Psoas muscle (tissue), 8 donors: ENCODE results near the gene CCT3. TPM values are rescaled to one million over a fixed set of nuclear protein-coding genes. Genes with fewer than 3 reads are reported as not detected.

Experiments used
- ATAC-seq, 4 donors: fragments of 200-7000 bp; cut with Tn5 transposase; one replicate each; pipeline ENCODE4 v1.9.1; 2020; ENCODE audit warnings: moderate library complexity in 3 of 4, mild to moderate bottlenecking in 2 of 4
- DNase-seq, 2 donors: peaks; one replicate each; pipeline ENCODE4 v3.0.0-alpha.2; 2020
- H3K27ac ChIP-seq: fragments of 200-600 bp; one replicate; pipeline ENCODE4 v1.8.0; 2022
- H3K27me3 ChIP-seq, 3 donors: fragments of 200-600 bp in 1 of 3; one replicate each; pipeline versions ENCODE4 v1.6.1 to v1.8.0; 2013 to 2022; ENCODE audit warnings: low read length in 2 of 3, mild to moderate bottlenecking in 2 of 3, moderate library complexity in 1 of 3; ENCODE audit not compliant: insufficient read depth in 3 of 3
- H3K36me3 ChIP-seq, 2 donors: fragments of 200-600 bp in 1 of 2; one replicate each; pipeline versions ENCODE4 v1.6.1 to v1.8.0; 2013 to 2022; ENCODE audit warnings: low read depth in 1 of 2, mild to moderate bottlenecking in 1 of 2, moderate library complexity in 1 of 2; ENCODE audit not compliant: insufficient read depth in 1 of 2
- H3K4me1 ChIP-seq: fragments of 200-600 bp; one replicate; pipeline ENCODE4 v1.8.0; 2022
- H3K4me3 ChIP-seq: fragments of 200-600 bp; one replicate; pipeline ENCODE4 v1.8.0; 2022; ENCODE audit warnings: mild to moderate bottlenecking
- H3K9me3 ChIP-seq: fragments of 200-600 bp; one replicate; pipeline ENCODE4 v1.8.0; 2022
- CTCF ChIP-seq: fragments of 200-600 bp; IDR thresholded peaks from one replicate; pipeline ENCODE4 v1.8.0; 2022; ENCODE audit warnings: antibody characterized with exemption
- WGBS, 3 donors: extraction: QIAGEN DNeasy Blood & Tissue Kit; methylation state at CpG; one replicate each; pipeline versions ENCODE4 v1.1.6 to v1.1.7; 2013; 5-methylcytosine and 5-hydroxymethylcytosine counted together
- intact Hi-C, 2 donors: fragments of 100-400 bp; cut with DNase I; formaldehyde crosslinking; loops; one replicate each; pipeline versions ENCODE4 v1.11.0 to v1.14.2; 2022
- polyA plus RNA-seq, 3 donors: library from polyadenylated mRNA; stranded (reverse); fragments of 200-250 nt; gene quantifications; one replicate each; pipeline ENCODE4 v1.2.3, GENCODE V29; 2013
- total RNA-seq, 4 donors: library from RNA; stranded (reverse); fragmentation: NEBNext Ultra II Directional in 2 of 4; extraction: Animal tissue kit (Norgen Biotek cat#: 25700) in 2 of 4; gene quantifications; one replicate each; pipeline versions ENCODE4 v1.2.1 to v1.2.4, GENCODE V29; 2021 to 2023
- donor health status: healthy with polysubstance abuse.
- donor health status: DM: no; HTN: no; CAD: no; lungs with moderate emphysema.
- donor health status: Bipolar disorder and iron deficiency.
- donor health status: healthy.
- donor health status: DM: yes; HTN: yes; CAD: no.
- donor health status: DM: no; HTN: no; CAD: no.
- donor health status: DM: no; HTN: no; CAD: no.
- donor health status: DM: yes; HTN: yes; CAD: no.

The CCT3 gene
- total and polyA plus RNA-seq, 7 donors = 144 to 258 (median 180) TPM

GRCh38 chr1:156316909-156317308, 21.2 kb downstream of the CCT3 start:
- no peak for TF ChIP-seq CTCF
- Histone ChIP-seq H3K9me3 (no peaks in the 10 kb centered on the region), H3K4me1 (no peaks in the 10 kb centered on the region), H3K36me3 (peaks cover 41 to 100% of the 10 kb centered on the region in 2 donors), H3K27ac (no peak overlapping the region), H3K4me3 (no peak overlapping the region), H3K27me3 (no peaks in the 10 kb centered on the region)
- intact Hi-C loops = loop anchor here in 1 of 2 donors (5.0 to 10.0 kb wide), 2 partner anchors 50 to 652 kb away; no protein-coding TSS in a partner anchor
- no peak for ATAC-seq
- WGBS, 3 donors = 93 to 95% (median 93%) methylated on average over 7 of the region's 7 CpGs
- DNase-seq = no peak

- TF ChIP-seq CTCF = no peak
- peak; percentile 81 to 95 (median 90) for ATAC-seq
- no peaks in the 10 kb centered on the region for H3K4me1 ChIP-seq
- WGBS, 3 donors = 66 to 88% (median 73%) methylated on average over 6 of the region's 6 CpGs
- no peaks in the 10 kb centered on the region for H3K9me3 ChIP-seq
- H3K4me3 ChIP-seq = no peak overlapping the region
- peak; percentile 60 to 83 for DNase-seq
- intact Hi-C loops = loop anchor here in 1 of 2 donors (10.0 kb wide), 1 partner anchor 646 kb away; no protein-coding TSS in a partner anchor
- H3K27me3 ChIP-seq = no peaks in the 10 kb centered on the region
- no peak overlapping the region for H3K27ac ChIP-seq
- peaks cover 33 to 100% of the 10 kb centered on the region in 2 donors for H3K36me3 ChIP-seq
These were observed 27.1 kb downstream of the CCT3 start for GRCh38 chr1:156310962-156311361.

GRCh38 chr1:156308078-156308477, 30.0 kb downstream of the CCT3 start:
- intact Hi-C loops = no loop called here
- DNase-seq (no peak), ATAC-seq (peak in 1 of 4 donors; percentile 37)
- no peak for TF ChIP-seq CTCF
- no peaks in the 10 kb centered on the region for H3K9me3 ChIP-seq
- no peaks in the 10 kb centered on the region for H3K27me3 ChIP-seq
- H3K4me3 ChIP-seq = no peak overlapping the region
- peaks cover 30 to 94% of the 10 kb centered on the region in 2 donors for H3K36me3 ChIP-seq
- no peak overlapping the region for H3K27ac ChIP-seq
- H3K4me1 ChIP-seq = no peaks in the 10 kb centered on the region

GRCh38 chr1:156305215-156305614, 32.9 kb downstream of the CCT3 start:
- Histone ChIP-seq H3K9me3 (no peaks in the 10 kb centered on the region), H3K27ac (no peak overlapping the region), H3K4me1 (no peaks in the 10 kb centered on the region), H3K4me3 (no peak overlapping the region), H3K27me3 (no peaks in the 10 kb centered on the region), H3K36me3 (peaks cover 14 to 70% of the 10 kb centered on the region in 2 donors)
- WGBS, 3 donors = 69 to 75% (median 71%) methylated on average over 2 of the region's 2 CpGs
- ATAC-seq (no peak), DNase-seq (no peak)
- no peak for TF ChIP-seq CTCF
- intact Hi-C loops = no loop called here

- ATAC-seq (no peak), DNase-seq (no peak)
- Histone ChIP-seq H3K4me3 (no peak overlapping the region), H3K27ac (no peak overlapping the region), H3K4me1 (no peaks in the 10 kb centered on the region), H3K9me3 (no peaks in the 10 kb centered on the region), H3K27me3 (no peaks in the 10 kb centered on the region), H3K36me3 (peaks cover 8 to 58% of the 10 kb centered on the region in 2 donors)
- 94 to 97% (median 95%) methylated on average over 2 to 4 of the region's 4 CpGs for WGBS, 3 donors
- TF ChIP-seq CTCF = no peak
- intact Hi-C loops = no loop called here
These were observed 34.9 kb downstream of the CCT3 start for GRCh38 chr1:156303241-156303640.
